ENCODE results near the gene CHCHD3. TPM values are rescaled to one million over a fixed set of nuclear protein-coding genes. Genes with fewer than 3 reads are reported as not detected.

Gene CHCHD3
- total RNA-seq, 2 donors from 2014 or later = 36.1 to 43.0 TPM

- DNase-seq (ENCODE audit: low spot score) (no peak), ATAC-seq (ENCODE audit: insufficient number of reproducible peaks, low FRiP score, low read depth) (no peak)
- Histone ChIP-seq H3K27me3 (replicated peaks; ENCODE audit: insufficient read depth) (no peaks in the 10 kb centered on the region), H3K4me1 (ENCODE audit: control insufficient read depth in 1 of 2, low read depth in 2 of 2) (no peaks in the 10 kb centered on the region), H3K4me3 (no peak overlapping the region), H3K27ac (no peak overlapping the region), H3K36me3 (no peaks in the 10 kb centered on the region), H3K9me3 (peaks cover 9% of the 10 kb centered on the region)
- no peak for TF ChIP-seq CTCF (IDR thresholded peaks at IDR 0.05)
Measured at GRCh38 chr7:132771301-132771730, 310.6 kb downstream of the CHCHD3 start.

- ATAC-seq (ENCODE audit: insufficient number of reproducible peaks, low FRiP score, low read depth) = no peak
Measured at GRCh38 chr7:132770055-132770454, 311.8 kb downstream of the CHCHD3 start.

GRCh38 chr7:132769280-132769679 is 312.6 kb downstream of the CHCHD3 start:
- no peak for ATAC-seq (ENCODE audit: insufficient number of reproducible peaks, low FRiP score, low read depth)
- no peaks in the 10 kb centered on the region for H3K36me3 ChIP-seq
- H3K4me1 ChIP-seq (ENCODE audit: control insufficient read depth in 1 of 2, low read depth in 2 of 2) = no peaks in the 10 kb centered on the region
- peaks cover 9% of the 10 kb centered on the region for H3K9me3 ChIP-seq
- no peak for DNase-seq (ENCODE audit: low spot score)
- H3K4me3 ChIP-seq = no peak overlapping the region
- H3K27me3 ChIP-seq (replicated peaks; ENCODE audit: insufficient read depth) = no peaks in the 10 kb centered on the region
- no peak overlapping the region for H3K27ac ChIP-seq
- no peak for TF ChIP-seq CTCF (IDR thresholded peaks at IDR 0.05)

More at GRCh38 chr7:132770055-132770454, 311.8 kb downstream of the CHCHD3 start:
- Histone ChIP-seq H3K9me3 (peaks cover 9% of the 10 kb centered on the region), H3K4me3 (no peak overlapping the region), H3K4me1 (ENCODE audit: control insufficient read depth in 1 of 2, low read depth in 2 of 2) (no peaks in the 10 kb centered on the region), H3K27me3 (replicated peaks; ENCODE audit: insufficient read depth) (no peaks in the 10 kb centered on the region), H3K27ac (no peak overlapping the region), H3K36me3 (no peaks in the 10 kb centered on the region)
- no peak for DNase-seq (ENCODE audit: low spot score)
- no peak for TF ChIP-seq CTCF (IDR thresholded peaks at IDR 0.05)

DNA sequence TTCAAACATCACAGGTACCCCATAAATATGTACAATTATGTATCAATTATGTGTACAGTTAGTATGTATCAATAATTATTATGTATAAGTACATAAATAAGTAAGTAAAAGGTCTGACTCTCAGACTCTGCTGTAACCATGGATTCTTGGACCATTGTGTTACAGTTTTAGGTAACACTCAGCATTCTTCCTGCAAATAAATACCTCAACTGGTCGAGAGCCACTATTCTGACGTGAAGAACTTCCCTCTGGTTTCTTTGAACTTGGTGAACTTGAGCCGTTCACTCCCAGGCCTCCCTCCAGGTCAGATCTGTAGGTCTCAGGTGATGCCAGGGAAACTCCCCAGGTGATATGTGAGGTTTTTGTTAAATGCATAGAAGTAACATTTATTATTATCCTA is 313.8 kb downstream of the CHCHD3 start:
- Histone ChIP-seq H3K27ac (no peak overlapping the region), H3K4me3 (no peak overlapping the region), H3K9me3 (peaks cover 9% of the 10 kb centered on the region), H3K36me3 (no peaks in the 10 kb centered on the region), H3K4me1 (ENCODE audit: control insufficient read depth in 1 of 2, low read depth in 2 of 2) (no peaks in the 10 kb centered on the region), H3K27me3 (replicated peaks; ENCODE audit: insufficient read depth) (no peaks in the 10 kb centered on the region)
- TF ChIP-seq CTCF (IDR thresholded peaks at IDR 0.05) = no peak
- ATAC-seq (ENCODE audit: insufficient number of reproducible peaks, low FRiP score, low read depth) (no peak), DNase-seq (ENCODE audit: low spot score) (no peak)

DNA sequence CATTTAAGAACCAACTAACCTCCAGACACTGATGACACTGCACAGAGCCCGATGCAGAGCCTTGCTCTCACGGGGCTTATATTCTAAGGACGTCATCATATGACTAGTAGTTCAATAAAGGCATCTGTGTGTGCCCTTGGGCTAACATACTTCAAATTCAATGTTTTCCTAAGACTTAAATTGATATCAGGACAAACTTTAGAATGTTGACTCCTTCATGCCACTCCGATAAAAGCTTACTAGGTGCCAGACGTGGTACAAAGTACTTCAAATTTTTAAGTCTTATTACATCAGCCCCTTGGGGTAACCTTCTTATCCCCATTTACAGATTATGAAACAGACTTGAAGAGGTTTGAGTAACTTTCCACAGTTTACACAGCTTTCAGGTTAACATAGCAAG is 314.5 kb downstream of the CHCHD3 start:
- H3K36me3 ChIP-seq = no peaks in the 10 kb centered on the region
- TF ChIP-seq CTCF (IDR thresholded peaks at IDR 0.05) = no peak
- no peak for ATAC-seq (ENCODE audit: insufficient number of reproducible peaks, low FRiP score, low read depth)

More for the DNA sequence above, 314.5 kb downstream of the CHCHD3 start:
- Histone ChIP-seq H3K4me1 (ENCODE audit: control insufficient read depth in 1 of 2, low read depth in 2 of 2) (no peaks in the 10 kb centered on the region), H3K4me3 (no peak overlapping the region), H3K9me3 (peaks cover 9% of the 10 kb centered on the region), H3K27ac (no peak overlapping the region), H3K27me3 (replicated peaks; ENCODE audit: insufficient read depth) (no peaks in the 10 kb centered on the region)
- no peak for DNase-seq (ENCODE audit: low spot score)

All from thoracic aorta (tissue), 2 donors.